ENCODE results near the gene RPL10A. TPM values are rescaled to one million over a fixed set of nuclear protein-coding genes. Genes with fewer than 3 reads are reported as not detected.

The RPL10A gene
- total and polyA plus RNA-seq, 3 donors from 2014 or later = 305 to 768 (median 538) TPM

DNA sequence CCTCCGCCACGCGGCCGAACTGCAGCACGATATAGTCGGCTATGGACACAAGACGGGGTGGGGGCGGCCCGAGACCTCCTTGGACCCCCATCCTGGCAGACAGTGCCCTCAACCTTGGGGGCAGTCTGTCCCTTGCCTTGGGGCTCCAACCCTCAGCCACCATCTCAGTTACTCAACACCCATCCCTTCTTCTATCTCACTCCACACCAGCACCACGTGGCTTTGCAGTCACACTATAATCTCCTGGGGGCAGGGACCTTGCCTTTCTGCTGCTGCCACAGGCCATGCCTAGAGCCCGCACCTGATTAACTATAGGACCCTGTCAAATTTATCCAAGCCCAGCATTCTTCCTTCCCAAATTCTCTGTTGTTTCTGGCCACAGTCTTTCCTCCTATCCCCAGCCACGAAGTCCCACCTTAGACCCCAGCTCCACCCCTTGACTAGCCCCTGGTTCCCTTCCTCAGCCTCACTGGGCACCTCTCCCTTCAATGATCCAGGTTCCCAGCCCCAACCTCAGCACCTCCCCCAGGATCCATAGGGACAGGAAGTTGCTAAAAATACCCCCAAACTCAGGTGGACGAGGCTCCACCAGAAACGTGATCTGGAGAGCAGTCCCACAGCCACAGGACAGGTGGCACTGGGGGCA lies 30.3 kb downstream of the RPL10A start:
- 47 to 59% methylated on average over 13 to 14 of the region's 14 CpGs for WGBS, 2 donors
- no peaks in the 10 kb centered on the region for H3K36me3 ChIP-seq (ENCODE audit: low read depth, missing control alignments)
- no peaks in the 10 kb centered on the region for H3K27me3 ChIP-seq
- peaks cover 31% of the 10 kb centered on the region for H3K4me1 ChIP-seq
- intact Hi-C loops (cut with DNase I; ENCODE audit: low total_unique reads) = no loop called here
- no peak overlapping the region for H3K4me3 ChIP-seq
- no peak for DNase-seq
- no peak overlapping the region for H3K27ac ChIP-seq
- H3K9me3 ChIP-seq = no peaks in the 10 kb centered on the region
- no peak for TF ChIP-seq POLR2A (IDR thresholded peaks at IDR 0.05)
- TF ChIP-seq, protein P1, sequence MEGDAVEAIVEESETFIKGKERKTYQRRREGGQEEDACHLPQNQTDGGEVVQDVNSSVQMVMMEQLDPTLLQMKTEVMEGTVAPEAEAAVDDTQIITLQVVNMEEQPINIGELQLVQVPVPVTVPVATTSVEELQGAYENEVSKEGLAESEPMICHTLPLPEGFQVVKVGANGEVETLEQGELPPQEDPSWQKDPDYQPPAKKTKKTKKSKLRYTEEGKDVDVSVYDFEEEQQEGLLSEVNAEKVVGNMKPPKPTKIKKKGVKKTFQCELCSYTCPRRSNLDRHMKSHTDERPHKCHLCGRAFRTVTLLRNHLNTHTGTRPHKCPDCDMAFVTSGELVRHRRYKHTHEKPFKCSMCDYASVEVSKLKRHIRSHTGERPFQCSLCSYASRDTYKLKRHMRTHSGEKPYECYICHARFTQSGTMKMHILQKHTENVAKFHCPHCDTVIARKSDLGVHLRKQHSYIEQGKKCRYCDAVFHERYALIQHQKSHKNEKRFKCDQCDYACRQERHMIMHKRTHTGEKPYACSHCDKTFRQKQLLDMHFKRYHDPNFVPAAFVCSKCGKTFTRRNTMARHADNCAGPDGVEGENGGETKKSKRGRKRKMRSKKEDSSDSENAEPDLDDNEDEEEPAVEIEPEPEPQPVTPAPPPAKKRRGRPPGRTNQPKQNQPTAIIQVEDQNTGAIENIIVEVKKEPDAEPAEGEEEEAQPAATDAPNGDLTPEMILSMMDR (IDR thresholded peaks at IDR 0.05) = no peak

DNA sequence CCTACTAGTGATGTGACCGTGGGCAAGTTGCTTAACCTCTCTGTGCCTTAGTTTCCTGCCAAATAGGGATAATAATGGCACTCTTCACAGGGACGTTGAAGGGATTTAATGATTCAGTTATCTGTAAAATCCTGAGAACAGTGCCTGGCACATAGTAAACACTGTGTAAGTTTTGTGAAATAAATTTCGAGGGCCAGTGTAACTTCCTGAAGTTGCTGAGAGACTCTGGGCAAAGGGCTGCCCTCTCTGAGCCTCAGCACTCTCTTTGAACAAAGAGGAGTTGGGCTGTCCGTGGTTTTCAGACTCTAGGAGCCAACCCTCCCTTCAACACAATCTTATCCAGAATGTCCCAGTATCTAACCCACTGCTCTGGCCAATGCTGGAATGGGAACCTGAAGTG lies 31.2 kb downstream of the RPL10A start:
- 86 to 92% methylated on average over 4 of the region's 4 CpGs for WGBS, 2 donors
- no peak overlapping the region for H3K27ac ChIP-seq

DNA sequence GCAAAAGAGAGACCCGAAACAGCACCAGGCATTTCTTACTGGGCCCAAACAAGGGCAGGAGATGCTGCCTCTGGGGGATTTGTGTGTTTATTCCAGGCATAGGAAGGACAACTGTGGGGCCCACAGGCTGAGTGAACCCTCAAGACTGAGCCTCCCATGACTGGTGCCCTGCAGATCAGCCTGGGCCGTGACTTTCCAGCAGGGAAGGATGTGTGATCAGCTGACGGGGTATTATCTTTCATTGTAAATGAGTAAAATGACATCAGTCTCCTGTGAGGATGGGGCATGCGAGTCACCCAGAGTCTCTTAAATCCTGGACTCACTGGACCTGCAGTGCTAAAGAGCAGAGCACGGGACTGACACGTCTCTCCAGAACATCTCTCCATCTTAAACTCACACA lies 32.6 kb downstream of the RPL10A start:
- intact Hi-C loops (cut with DNase I; ENCODE audit: low total_unique reads) = no loop called here
- Histone ChIP-seq H3K27ac (no peak overlapping the region), H3K9me3 (no peaks in the 10 kb centered on the region), H3K36me3 (ENCODE audit: low read depth, missing control alignments) (no peaks in the 10 kb centered on the region), H3K4me1 (peaks cover 11% of the 10 kb centered on the region), H3K4me3 (no peak overlapping the region), H3K27me3 (no peaks in the 10 kb centered on the region)
- no peak for TF ChIP-seq POLR2A (IDR thresholded peaks at IDR 0.05)
- TF ChIP-seq, protein P1 (IDR thresholded peaks at IDR 0.05) = no peak
- 83 to 85% methylated on average over 6 of the region's 6 CpGs for WGBS, 2 donors
- no peak for DNase-seq

More for the DNA sequence above, 31.2 kb downstream of the RPL10A start:
- no peaks in the 10 kb centered on the region for H3K36me3 ChIP-seq (ENCODE audit: low read depth, missing control alignments)
- DNase-seq = no peak
- H3K4me1 ChIP-seq = peaks cover 23% of the 10 kb centered on the region
- H3K27me3 ChIP-seq = no peaks in the 10 kb centered on the region
- no peaks in the 10 kb centered on the region for H3K9me3 ChIP-seq
- intact Hi-C loops (cut with DNase I; ENCODE audit: low total_unique reads) = no loop called here
- no peak for TF ChIP-seq POLR2A (IDR thresholded peaks at IDR 0.05)
- TF ChIP-seq, protein P1 (IDR thresholded peaks at IDR 0.05) = no peak
- H3K4me3 ChIP-seq = no peak overlapping the region

DNA sequence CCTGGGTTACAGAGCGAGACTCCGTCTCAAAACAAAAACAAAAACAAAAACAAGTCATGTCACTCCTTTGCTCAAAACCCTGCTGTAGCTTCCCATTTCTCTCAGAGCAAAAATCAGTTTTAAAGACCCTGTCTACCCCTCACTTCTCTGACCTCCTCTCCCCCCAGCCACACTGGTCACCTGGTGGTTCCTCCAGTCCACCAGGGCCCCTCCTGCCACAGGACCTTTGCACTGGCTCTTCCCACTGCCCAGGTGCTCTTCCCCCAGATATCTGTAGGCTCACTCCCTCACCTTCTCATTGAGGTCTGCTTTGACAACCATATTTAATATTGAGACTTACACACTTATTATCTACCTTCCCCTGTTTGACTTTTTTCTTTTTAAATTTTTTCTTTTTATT lies 33.6 kb downstream of the RPL10A start:
- no peak for TF ChIP-seq POLR2A (IDR thresholded peaks at IDR 0.05)
- TF ChIP-seq, protein P1 (IDR thresholded peaks at IDR 0.05) = no peak
- Histone ChIP-seq H3K4me1 (peaks cover 8% of the 10 kb centered on the region), H3K27ac (no peak overlapping the region), H3K36me3 (ENCODE audit: low read depth, missing control alignments) (no peaks in the 10 kb centered on the region), H3K27me3 (no peaks in the 10 kb centered on the region), H3K4me3 (no peak overlapping the region), H3K9me3 (no peaks in the 10 kb centered on the region)
- no peak for DNase-seq
- 88 to 91% methylated on average over 2 of the region's 2 CpGs for WGBS, 2 donors
- intact Hi-C loops (cut with DNase I; ENCODE audit: low total_unique reads) = no loop called here

DNA sequence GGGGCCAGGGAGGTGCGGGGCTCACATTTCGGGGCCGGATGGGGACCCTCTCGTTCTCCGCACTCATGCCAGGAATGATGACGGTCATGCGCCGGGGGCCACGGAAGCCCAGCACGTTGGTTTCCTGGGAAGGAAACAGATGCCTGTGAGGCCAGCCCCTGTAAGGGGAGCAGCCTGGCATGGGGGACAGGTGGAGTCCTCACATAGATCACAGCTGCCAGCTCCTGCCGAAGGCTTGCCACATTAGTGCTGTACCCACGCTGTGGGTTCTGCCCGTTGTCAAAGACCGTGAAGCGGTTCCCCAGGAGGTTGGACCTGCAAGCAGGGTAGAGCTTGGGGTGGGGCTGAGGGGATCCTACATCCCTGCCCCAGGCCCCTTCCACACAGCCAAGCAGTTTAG lies 35.3 kb downstream of the RPL10A start:
- Histone ChIP-seq H3K4me1 (no peaks in the 10 kb centered on the region), H3K9me3 (no peaks in the 10 kb centered on the region), H3K27ac (no peak overlapping the region), H3K27me3 (no peaks in the 10 kb centered on the region), H3K4me3 (no peak overlapping the region), H3K36me3 (ENCODE audit: low read depth, missing control alignments) (no peaks in the 10 kb centered on the region)
- TF ChIP-seq, protein P1 (IDR thresholded peaks at IDR 0.05) = no peak
- TF ChIP-seq POLR2A (IDR thresholded peaks at IDR 0.05) = no peak
- WGBS, 2 donors = 79 to 91% methylated on average over 12 to 15 of the region's 15 CpGs
- DNase-seq = no peak
- intact Hi-C loops (cut with DNase I; ENCODE audit: low total_unique reads) = no loop called here
